Measurements from ENCODE around the gene L3MBTL1.

The L3MBTL1 gene

GRCh38 chr20:43507150-43508080, at the start of gene L3MBTL1:
L3MBTL1 (plus strand) TSS chr20:43507697; CDS start chr20:43513504, 5,807 bp downstream.
- H3K27me3 Mint-ChIP-seq: peaks cover 38% of the 10 kb centered on the region
- no peaks in the 10 kb centered on the region for H3K9me3 Mint-ChIP-seq
- peak within 1 kb of the TSS; percentile 57 for H3K4me3 Mint-ChIP-seq
- no peaks in the 10 kb centered on the region for H3K36me3 Mint-ChIP-seq (ENCODE audit: low read depth)
- H3K4me1 Mint-ChIP-seq (ENCODE audit: low read depth): no peaks in the 10 kb centered on the region
- H3K27ac Mint-ChIP-seq: no peak within 1 kb of the TSS

GRCh38 chr20:43458422-43458924, 49.0 kb upstream of the L3MBTL1 start:
- H3K4me3 Mint-ChIP-seq: peak overlapping the region; percentile 92
- peak overlapping the region; percentile 98 for H3K27ac Mint-ChIP-seq
- H3K4me1 Mint-ChIP-seq (ENCODE audit: low read depth): peaks cover 43% of the 10 kb centered on the region
- H3K36me3 Mint-ChIP-seq (ENCODE audit: low read depth): peaks cover 51% of the 10 kb centered on the region
- H3K9me3 Mint-ChIP-seq: no peaks in the 10 kb centered on the region
- H3K27me3 Mint-ChIP-seq: peaks cover 12% of the 10 kb centered on the region

GRCh38 chr20:43459022-43459942, 48.2 kb upstream of the L3MBTL1 start:
- Mint-ChIP-seq H3K4me3 (peak overlapping the region; percentile 92), H3K9me3 (no peaks in the 10 kb centered on the region), H3K27ac (peak overlapping the region; percentile 74), H3K4me1 (ENCODE audit: low read depth) (peaks cover 45% of the 10 kb centered on the region), H3K27me3 (peaks cover 4% of the 10 kb centered on the region), H3K36me3 (ENCODE audit: low read depth) (peaks cover 59% of the 10 kb centered on the region)

- Mint-ChIP-seq H3K36me3 (ENCODE audit: low read depth) (peaks cover 69% of the 10 kb centered on the region), H3K27me3 (peaks cover under 1% of the 10 kb centered on the region), H3K4me1 (ENCODE audit: low read depth) (peaks cover 48% of the 10 kb centered on the region), H3K9me3 (no peaks in the 10 kb centered on the region), H3K4me3 (peak overlapping the region; percentile 92), H3K27ac (peak overlapping the region; percentile 17)
Observed at GRCh38 chr20:43460172-43460829, 47.2 kb upstream of the L3MBTL1 start.

GRCh38 chr20:43460830-43461200, 46.7 kb upstream of the L3MBTL1 start:
- peak overlapping the region; percentile 17 for H3K27ac Mint-ChIP-seq
- no peaks in the 10 kb centered on the region for H3K27me3 Mint-ChIP-seq
- no peaks in the 10 kb centered on the region for H3K9me3 Mint-ChIP-seq
- H3K4me1 Mint-ChIP-seq (ENCODE audit: low read depth): peaks cover 48% of the 10 kb centered on the region
- H3K4me3 Mint-ChIP-seq: peak overlapping the region; percentile 92
- H3K36me3 Mint-ChIP-seq (ENCODE audit: low read depth): peaks cover 70% of the 10 kb centered on the region

GRCh38 chr20:43461894-43462659, 45.4 kb upstream of the L3MBTL1 start:
- peak overlapping the region; percentile 11 for H3K4me3 Mint-ChIP-seq
- H3K9me3 Mint-ChIP-seq: no peaks in the 10 kb centered on the region
- peak overlapping the region; percentile 21 for H3K27ac Mint-ChIP-seq
- no peaks in the 10 kb centered on the region for H3K27me3 Mint-ChIP-seq
- peaks cover 42% of the 10 kb centered on the region for H3K4me1 Mint-ChIP-seq (ENCODE audit: low read depth)
- H3K36me3 Mint-ChIP-seq (ENCODE audit: low read depth): peaks cover 80% of the 10 kb centered on the region

- Mint-ChIP-seq H3K27ac (peak overlapping the region; percentile 24), H3K27me3 (no peaks in the 10 kb centered on the region), H3K36me3 (ENCODE audit: low read depth) (peaks cover 85% of the 10 kb centered on the region), H3K9me3 (no peaks in the 10 kb centered on the region), H3K4me3 (no peak overlapping the region), H3K4me1 (ENCODE audit: low read depth) (peaks cover 42% of the 10 kb centered on the region)
Observed at GRCh38 chr20:43462660-43463526, 44.6 kb upstream of the L3MBTL1 start.

GRCh38 chr20:43463527-43464218, 43.8 kb upstream of the L3MBTL1 start:
- Mint-ChIP-seq H3K27me3 (no peaks in the 10 kb centered on the region), H3K4me1 (ENCODE audit: low read depth) (peaks cover 42% of the 10 kb centered on the region), H3K4me3 (no peak overlapping the region), H3K36me3 (ENCODE audit: low read depth) (peaks cover 82% of the 10 kb centered on the region), H3K27ac (peak overlapping the region; percentile 24), H3K9me3 (no peaks in the 10 kb centered on the region)

- Mint-ChIP-seq H3K4me1 (ENCODE audit: low read depth) (peaks cover 36% of the 10 kb centered on the region), H3K36me3 (ENCODE audit: low read depth) (peaks cover 78% of the 10 kb centered on the region), H3K4me3 (no peak overlapping the region), H3K27ac (no peak overlapping the region), H3K9me3 (no peaks in the 10 kb centered on the region), H3K27me3 (no peaks in the 10 kb centered on the region)
Observed at GRCh38 chr20:43464219-43464790, 43.2 kb upstream of the L3MBTL1 start.

GRCh38 chr20:43465625-43465943, 41.9 kb upstream of the L3MBTL1 start:
- Mint-ChIP-seq H3K27me3 (no peaks in the 10 kb centered on the region), H3K36me3 (ENCODE audit: low read depth) (peaks cover 70% of the 10 kb centered on the region), H3K27ac (no peak overlapping the region), H3K4me1 (ENCODE audit: low read depth) (peaks cover 23% of the 10 kb centered on the region), H3K9me3 (no peaks in the 10 kb centered on the region), H3K4me3 (no peak overlapping the region)

GRCh38 chr20:43467589-43467988, 39.9 kb upstream of the L3MBTL1 start:
- H3K36me3 Mint-ChIP-seq (ENCODE audit: low read depth): peaks cover 50% of the 10 kb centered on the region
- no peak overlapping the region for H3K4me3 Mint-ChIP-seq
- H3K4me1 Mint-ChIP-seq (ENCODE audit: low read depth): peaks cover 10% of the 10 kb centered on the region
- H3K9me3 Mint-ChIP-seq: no peaks in the 10 kb centered on the region
- H3K27ac Mint-ChIP-seq: no peak overlapping the region
- H3K27me3 Mint-ChIP-seq: no peaks in the 10 kb centered on the region

GRCh38 chr20:43472671-43473380, 34.7 kb upstream of the L3MBTL1 start:
- Mint-ChIP-seq H3K9me3 (no peaks in the 10 kb centered on the region), H3K4me3 (no peak overlapping the region), H3K36me3 (ENCODE audit: low read depth) (peaks cover 7% of the 10 kb centered on the region), H3K27ac (no peak overlapping the region), H3K4me1 (ENCODE audit: low read depth) (no peaks in the 10 kb centered on the region), H3K27me3 (no peaks in the 10 kb centered on the region)

All from stimulated activated naive CD8-positive, alpha-beta T cell treated with anti-CD3 and anti-CD28 coated beads, Interleukin-15, Interleukin-2, amounts not matched to agents 100 ng/mL and 50 ng/mL, for 24 hours (primary cell).